CD4-positive, alpha-beta T cell treated with Interleukin-1 beta for 1 hour (primary cell): ENCODE results near the gene SIGLEC7.

ENCODE experiments used
- DNase-seq, 2 donors: peaks; one replicate each; pipeline ENCODE4 v3.0.0-alpha.2; 2020 to 2022

The SIGLEC7 gene

DNA sequence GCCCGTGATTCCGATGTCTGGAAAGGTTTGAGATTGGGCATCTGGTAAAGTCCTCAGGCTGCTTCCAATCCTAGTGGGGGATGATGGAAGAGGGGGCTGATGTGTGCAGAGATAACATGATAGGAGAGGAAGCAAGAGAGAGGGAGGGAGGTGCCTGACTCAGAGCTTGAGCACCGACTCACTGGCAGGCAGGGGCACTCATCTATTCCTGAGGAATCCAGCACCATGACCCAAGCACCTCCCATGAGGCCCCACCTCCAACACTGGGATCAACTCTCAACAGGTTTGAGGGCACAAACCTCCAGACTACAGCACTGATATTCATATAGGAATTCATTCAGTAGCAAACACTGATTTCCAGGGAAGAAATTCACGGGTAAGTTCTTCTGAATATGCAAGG is 23.0 kb upstream of the SIGLEC7 start:
- no peak for DNase-seq

DNA sequence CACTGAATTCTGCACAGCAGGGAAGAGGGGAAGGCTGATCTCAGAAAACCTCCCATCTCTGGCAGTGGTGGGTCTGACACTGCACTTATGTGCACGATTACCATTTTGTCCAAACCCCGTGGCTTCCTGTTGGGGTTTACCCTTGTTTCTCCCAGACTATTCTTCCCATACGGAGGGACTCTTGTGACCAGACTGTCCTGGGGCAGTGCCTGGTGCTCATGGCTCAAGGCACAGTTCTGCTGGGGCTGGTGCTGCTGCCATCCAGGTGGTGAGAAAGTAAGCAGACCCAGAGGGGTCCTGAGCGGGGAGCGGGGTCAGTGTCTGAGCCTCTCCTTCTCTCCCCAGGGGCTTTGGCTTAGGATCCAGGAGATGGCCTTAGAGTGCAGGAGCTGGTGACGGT is 22.5 kb upstream of the SIGLEC7 start:
- DNase-seq = no peak

DNA sequence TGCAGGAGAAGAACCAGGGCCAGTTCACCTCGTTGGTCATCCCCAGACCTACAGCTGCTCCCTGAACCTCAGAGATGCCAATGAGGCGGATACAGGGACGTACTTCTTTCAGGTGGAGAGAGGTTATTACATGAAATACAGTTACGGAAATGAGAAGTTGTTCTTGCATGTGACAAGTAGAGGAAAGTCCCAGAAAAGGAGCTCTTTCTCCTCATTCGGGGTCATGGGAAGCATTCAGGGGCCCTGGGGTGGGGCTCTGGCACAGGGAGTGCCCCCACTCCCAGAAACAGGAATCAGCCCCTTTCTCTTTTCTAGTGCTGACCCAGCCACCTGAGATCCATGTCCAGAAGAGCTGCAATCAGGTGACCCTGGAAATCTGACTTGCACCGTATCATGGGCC is 21.9 kb upstream of the SIGLEC7 start:
- no peak for DNase-seq

DNA sequence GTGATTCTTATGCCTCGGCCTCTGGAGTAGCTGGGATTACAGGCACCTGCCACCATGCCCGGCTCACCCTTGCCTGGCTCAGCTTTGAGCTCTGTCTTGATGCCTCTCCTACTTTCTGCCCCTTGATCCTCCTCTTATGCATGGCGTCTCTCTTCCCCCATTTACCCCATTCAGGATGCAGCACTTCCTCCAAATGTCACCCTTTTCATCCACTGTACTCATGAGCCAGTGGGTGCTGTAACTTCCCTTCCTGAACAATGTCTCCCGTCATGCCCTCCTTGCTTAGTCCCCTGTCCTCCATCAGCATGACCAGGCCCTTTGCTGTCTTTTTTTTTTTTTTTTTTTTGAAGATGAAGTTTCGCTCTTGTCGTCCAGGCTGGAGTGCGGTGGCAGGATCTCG is 20.8 kb upstream of the SIGLEC7 start:
- no peak for DNase-seq

DNA sequence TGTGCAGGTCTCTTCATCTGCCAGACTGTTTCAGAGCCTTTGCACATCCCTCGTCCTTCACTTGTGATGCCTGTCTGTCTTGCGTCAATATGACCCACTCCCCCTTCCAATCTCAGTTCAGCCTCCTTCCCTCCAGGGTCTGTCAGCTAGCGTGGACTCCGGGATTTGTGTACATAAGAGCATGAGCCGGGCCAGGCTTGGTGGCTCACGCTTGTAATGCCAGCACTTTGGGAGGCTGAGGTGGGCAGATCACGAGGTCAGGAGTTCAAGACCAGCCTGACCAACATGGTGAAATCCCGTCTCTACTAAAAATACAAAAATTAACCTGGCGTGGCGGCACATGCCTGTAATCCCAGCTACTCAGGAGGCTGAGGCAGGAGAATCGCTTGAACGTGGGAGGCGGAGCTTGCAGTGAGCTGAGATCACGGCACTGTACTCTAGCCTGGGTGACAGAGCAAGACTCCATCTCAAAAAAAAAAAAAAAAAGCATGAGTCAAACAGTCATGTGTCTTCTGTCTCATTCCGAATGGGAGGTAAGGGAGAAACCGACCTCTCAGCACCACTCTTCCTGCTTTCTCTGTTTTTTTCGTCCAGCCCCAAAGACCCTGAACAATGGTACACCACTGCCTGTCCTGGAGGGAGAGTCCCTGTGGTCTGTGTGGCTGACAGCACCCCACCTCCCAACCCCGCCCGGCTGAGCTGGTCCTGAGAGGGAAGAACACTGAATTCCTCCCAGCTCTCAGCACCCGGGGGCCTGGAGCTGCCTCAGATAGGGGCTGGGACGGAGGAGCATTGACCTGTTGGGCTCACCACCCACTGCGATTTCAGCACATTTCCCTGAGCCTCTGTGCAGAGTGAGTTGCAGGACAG is 19.8 kb upstream of the SIGLEC7 start:
- peak in 1 of 2 donors; percentile 53 for DNase-seq

DNA sequence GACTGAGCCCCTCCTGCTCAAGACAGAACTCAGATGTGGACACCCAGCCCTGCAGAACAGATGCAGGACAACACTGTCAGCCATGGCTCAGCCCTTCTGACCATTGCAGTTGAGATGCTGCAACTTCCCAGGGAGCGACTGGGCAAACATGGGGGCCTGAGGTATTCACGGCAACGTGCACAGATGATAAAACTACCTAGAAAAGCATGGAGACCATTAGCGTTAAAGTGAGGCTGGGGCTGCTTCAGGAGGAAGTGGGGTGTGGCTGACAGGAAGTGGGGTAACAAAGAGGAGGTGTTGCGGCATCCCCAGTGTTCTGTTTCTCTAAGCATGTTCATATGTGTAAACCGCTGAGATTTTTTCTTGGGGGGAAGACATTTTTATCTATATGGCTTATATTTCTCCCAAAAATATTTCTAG is 18.7 kb upstream of the SIGLEC7 start:
- DNase-seq = peak; percentile 60 to 67

DNA sequence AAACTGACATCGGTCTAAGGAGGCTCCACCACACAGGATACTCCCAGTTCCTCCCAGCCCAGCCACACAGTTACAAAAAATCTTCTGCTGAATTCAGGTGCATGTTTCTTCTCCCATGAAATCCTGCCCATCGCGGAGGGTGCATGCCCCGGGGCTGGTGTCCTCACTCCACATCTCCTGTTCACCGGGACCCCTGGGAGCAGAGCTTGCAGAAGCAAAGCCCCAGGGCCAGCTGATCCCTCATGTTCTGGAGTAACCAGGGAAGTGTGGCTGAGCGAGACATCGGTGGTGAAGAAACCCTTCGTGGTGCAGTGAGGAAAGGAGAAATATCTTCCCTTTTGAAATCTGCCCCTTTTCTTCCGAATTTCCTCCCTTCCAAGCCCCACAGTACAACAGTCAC is 18.3 kb upstream of the SIGLEC7 start:
- no peak for DNase-seq

DNA sequence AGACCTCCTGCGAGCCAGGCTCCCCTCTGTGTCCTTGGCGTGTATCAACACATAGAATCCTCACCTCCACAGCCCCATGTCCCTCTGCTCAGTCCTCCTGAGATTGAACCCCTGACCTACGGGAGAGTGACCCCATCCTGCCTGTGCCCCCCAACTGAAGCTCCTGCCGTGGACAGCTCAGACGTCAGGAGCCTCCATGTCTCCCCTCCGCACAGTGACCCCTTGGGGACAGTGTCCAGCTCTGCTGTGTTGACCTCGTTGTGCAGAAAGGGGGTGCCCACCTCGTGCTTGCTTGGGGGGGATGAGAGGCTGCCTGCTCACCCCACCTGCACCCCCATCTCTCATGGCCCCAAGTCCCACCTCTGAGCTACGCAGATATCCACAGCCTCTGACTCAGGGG is 17.9 kb upstream of the SIGLEC7 start:
- no peak for DNase-seq

DNA sequence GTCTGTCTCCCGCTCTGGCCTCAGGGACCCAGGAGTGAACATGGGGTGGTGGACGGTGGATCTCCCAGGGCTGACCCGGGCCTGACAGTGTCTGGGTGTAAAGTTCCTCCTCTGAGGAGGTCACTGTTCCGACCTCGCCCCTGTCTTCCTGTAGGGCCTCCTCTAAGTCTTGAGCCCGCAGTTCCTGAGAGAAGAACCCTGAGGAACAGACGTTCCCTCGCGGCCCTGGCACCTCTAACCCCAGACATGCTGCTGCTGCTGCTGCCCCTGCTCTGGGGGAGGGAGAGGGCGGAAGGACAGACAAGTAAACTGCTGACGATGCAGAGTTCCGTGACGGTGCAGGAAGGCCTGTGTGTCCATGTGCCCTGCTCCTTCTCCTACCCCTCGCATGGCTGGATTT is 17.4 kb upstream of the SIGLEC7 start, which contains the start of gene SIGLEC9:
Gene SIGLEC9, plus strand, starts transcription at position 178 of the 400 bp plus-strand sequence. Its CDS starts 69 bp downstream, at position 247.
- peak in 1 of 2 donors; percentile 53 for DNase-seq

DNA sequence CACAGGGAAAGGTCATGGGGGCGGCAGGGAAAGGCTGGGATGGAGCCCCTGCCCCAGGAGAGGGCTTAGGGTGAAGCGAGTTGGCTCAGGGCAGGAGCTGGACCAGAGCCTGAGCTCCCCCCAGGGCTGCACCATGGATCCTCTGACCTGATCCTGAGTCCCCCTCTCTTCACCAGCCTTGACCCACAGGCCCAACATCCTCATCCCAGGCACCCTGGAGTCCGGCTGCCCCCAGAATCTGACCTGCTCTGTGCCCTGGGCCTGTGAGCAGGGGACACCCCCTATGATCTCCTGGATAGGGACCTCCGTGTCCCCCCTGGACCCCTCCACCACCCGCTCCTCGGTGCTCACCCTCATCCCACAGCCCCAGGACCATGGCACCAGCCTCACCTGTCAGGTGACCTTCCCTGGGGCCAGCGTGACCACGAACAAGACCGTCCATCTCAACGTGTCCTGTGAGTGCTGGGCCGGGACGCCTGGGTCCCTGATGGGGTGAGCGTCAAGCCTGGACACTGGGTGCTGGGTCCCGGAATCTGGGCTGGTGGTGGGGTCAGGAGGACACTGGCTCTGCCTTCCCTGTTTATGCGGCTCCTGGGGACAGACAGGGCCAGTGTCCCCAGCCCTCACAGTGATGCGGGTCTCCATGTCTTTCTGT is 16.6 kb upstream of the SIGLEC7 start:
- no peak for DNase-seq

DNA sequence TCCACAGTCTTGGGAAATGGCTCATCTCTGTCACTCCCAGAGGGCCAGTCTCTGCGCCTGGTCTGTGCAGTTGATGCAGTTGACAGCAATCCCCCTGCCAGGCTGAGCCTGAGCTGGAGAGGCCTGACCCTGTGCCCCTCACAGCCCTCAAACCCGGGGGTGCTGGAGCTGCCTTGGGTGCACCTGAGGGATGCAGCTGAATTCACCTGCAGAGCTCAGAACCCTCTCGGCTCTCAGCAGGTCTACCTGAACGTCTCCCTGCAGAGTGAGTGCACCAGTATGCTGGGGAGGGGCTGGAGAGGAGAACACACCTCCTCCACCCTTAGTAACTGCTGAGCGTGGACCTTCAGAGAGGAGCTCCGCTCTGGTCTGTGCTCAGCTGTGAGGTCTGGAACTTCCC is 15.1 kb upstream of the SIGLEC7 start:
- DNase-seq = no peak

DNA sequence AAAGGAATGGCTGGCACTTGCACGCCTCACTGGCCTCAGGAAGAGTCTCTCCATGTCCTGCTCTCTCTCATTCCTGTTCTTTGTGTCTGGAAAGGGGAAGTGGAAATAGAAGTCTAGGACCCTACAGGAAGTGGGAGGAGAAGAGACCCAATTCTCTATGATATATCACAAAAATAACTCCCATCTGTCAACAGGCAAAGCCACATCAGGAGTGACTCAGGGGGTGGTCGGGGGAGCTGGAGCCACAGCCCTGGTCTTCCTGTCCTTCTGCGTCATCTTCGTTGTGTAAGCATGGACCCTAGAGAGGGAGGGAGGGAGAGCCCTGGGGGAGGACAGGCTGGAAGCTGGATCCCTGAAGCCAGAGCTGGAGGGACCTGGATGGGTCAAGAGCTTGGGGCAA is 14.3 kb upstream of the SIGLEC7 start:
- DNase-seq = peak in 1 of 2 donors; percentile 75

DNA sequence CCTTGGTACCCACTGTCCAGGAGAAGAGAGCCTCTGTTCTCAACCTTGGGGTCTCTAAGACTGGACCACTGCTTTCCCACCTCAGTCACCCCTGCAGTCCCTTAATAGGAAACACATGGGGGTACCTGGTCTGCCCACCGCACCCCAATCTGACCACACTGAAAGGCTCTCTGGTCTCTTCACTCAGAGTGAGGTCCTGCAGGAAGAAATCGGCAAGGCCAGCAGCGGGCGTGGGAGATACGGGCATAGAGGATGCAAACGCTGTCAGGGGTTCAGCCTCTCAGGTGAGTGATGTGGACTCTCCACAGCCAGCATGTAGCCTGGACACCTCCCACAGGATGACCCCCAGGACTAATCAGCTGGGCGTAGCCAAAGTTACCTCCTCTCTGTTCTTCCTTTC is 13.9 kb upstream of the SIGLEC7 start:
- no peak for DNase-seq

DNA sequence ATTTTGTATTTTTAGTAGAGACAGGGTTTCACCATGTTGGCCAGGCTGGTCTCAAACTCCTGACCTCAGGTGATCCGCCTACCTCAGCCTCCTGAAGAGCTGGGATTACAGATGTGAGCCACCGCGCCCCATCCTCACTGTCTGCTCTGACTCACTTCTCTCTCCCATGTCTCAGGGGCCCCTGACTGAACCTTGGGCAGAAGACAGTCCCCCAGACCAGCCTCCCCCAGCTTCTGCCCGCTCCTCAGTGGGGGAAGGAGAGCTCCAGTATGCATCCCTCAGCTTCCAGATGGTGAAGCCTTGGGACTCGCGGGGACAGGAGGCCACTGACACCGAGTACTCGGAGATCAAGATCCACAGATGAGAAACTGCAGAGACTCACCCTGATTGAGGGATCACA is 12.4 kb upstream of the SIGLEC7 start:
- DNase-seq = no peak

DNA sequence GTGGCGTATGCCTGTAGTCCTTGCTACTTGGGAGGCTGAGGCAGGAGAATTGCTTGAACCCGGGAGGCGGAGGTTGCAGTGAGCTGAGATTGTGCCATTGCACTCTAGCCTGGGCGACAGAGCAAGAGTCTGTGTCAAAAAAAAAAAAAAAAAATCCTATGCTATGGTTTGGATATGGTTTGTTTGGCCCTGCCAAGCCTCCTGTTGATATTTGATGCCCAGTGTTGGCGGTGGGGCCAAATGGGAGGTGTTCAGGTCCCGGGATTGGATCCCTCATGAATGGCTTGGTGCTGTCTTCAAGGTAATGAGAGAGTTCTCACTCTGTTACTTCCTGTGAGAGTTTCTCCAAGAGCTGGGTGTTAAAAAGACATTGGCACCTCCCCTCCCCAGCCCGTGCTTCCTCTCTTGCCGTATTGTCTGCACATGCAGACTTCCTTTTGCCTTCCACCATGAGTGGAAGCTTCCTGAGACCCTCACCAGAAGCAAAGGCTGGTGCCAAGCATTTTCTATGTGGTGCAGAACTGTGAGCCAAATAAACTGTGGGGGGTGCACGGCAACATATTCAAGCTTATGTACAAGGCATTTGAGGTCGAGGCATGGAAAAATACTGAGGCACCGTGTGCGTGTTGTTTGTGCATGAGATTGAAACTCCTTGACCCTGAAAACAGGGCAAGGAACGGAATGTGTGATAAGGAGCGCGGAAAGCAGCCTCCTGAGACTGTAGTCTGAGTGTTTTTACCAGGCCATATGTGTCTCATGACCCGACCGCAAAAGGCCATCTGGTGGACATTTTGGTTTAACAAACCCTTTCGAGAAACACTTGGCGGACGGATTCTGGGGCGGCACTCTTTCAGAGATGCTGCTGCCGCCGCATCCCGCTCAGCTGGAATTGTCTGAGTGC is 10.1 kb upstream of the SIGLEC7 start:
- peak; percentile 36 to 41 for DNase-seq

DNA sequence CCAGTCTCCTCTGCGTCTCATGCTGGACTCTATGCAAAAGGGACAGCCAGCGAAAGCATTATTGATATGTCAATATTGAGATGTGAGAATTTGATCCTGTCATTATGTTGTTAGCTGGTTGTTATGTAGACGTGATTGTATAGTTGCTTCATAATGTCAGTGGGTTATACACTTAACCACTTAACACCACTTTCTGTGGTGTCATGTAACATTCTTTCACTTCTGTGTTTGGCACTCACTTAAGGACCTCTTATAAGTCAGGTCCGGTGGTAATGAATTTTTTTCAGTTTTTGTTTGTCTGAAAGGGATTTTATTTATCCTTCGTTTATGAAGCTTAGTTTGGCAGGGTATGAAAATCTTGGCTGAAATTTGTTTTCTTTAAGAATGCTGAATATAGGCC is 7.1 kb upstream of the SIGLEC7 start:
- no peak for DNase-seq

DNA sequence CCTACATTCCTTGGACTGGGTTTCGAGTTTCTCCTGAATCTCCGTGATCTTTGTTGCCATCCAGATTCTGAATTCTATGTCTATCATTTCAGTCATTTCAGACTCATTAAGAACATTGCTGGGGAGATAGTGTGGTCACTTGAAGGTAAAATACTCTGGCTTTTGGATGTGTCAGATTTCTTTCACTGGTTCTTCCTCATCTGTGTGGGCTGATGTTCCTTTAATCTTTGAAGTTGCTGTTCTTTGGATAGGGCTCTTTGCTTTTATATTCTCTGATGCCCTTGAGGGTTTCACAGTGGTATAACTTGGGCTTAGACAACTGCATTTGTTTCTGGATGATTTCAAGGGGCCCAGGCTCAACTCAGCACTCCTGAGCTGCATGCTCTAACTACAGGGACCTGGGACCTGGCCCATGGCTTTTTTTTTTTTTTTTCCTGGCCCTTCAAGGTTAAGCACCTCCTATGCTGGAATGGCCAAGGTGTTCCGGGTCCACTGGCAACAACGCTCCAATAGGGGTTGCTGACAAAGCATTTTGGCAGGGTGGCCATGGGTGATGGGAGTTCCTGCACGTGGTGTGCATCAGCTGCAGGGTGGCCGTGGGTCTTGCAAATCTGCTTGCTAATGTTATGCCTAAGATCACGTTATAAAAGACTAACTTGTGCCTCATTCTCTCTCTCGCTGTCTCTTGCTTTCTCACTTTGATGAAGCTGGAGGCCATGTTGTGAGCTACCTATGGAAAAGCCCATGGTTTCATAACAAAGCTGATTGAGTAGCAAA is 5.9 kb upstream of the SIGLEC7 start:
- no peak for DNase-seq

DNA sequence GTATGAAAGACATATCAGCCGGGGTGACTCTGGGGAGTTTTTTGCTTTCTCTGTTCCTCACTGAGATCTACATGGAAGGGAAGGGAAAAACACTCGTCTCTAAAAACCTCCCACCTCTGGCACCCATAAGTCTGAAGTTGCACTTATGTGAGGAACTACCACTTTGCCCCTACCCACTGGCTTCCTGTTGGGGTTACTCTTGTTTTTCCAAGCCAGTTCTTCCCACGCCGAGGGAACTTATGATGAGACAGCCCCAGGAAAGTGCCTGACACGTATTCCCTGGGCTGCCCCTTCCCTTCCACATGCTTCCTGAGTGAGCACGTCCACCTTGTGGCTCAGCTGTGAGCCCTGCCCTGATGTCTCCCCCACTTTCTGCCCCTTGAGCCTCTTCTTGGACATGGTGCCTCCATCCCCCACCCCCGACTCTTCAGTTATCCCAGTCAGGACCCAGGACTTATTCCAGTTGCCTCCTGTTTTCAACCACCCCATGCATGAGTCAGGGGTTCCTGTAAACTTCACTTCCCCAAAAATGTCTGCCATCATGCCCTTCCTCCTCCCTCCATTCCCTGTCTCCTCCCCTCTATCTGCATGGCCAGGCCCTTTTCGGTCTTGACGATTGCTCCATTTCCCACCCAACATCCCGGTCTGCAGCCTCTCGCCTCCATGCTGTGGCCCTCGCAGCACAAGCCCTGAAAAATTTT is 5.1 kb upstream of the SIGLEC7 start:
- DNase-seq = peak in 1 of 2 donors; percentile 55

DNA sequence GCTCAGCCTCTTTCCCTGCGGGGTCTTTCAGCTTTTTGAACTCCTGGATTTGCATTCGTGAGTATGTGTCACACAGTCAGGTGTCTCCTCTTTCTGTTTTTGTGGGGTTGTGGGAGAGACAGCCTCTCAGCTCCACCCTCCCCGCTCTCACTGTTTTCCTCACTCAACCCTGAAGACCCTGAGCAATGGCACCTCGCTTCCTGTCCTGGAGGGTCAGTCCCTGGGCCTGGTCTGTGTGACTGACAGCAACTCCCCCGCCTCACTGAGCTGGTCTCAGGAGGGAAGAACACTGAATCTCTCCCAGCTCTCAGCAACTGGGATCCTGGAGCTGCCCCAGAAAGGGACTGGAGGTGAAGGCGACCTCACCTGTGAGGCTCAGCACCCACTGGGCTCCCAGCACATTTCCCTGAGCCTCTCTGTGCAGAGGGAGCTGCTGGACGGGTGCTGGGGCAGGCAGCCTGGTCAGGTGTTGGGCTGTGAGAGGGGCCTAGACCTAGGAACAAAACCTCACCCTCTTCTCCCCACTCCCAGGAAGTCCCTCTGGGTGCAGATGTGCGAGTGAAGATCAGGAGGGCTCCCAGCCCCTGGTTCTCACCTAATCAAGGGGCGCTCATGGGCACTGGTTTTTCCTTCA is 4.2 kb upstream of the SIGLEC7 start:
- no peak for DNase-seq

DNA sequence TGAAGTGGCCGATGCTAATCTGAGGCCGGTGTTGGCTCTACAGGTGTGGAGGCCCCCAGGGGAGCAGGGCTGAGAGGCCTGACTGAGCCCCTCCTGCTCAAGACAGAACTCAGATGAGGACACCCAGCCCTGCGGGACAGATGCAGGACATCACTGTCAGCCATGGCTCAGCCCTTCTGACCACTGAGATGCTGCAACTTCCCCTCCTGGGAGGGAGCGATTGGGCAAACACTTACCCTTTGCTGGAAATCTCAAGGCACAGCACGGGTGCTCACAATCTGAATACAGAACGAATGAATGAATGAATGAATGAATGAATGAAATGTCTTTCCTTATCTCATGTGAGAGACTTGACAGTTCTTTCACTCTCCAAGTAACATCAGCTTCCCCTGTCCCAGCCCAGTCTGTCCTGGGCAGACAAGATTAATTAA is 3.5 kb upstream of the SIGLEC7 start:
- DNase-seq = peak in 1 of 2 donors; percentile 59
